OCI-LY1 (cell line): ENCODE data around the gene SUGCT.

Experiments used
- H2AFZ ChIP-seq: fragments of 200-600 bp; sonication (generic), shearing (Covaris generic); 2 replicates; pipeline ENCODE4 v1.6.0; 2014; ENCODE audit warnings: antibody characterized with exemption, mild to moderate bottlenecking, low read length
- H3F3A ChIP-seq: fragments of 200-600 bp; sonication (generic), shearing (Covaris generic); 2 replicates; pipeline ENCODE4 v1.6.0; 2014; ENCODE audit warnings: mild to moderate bottlenecking, antibody characterized with exemption, low read length, moderate library complexity; ENCODE audit not compliant: insufficient read depth
- H3K27ac ChIP-seq: fragments of 200-600 bp; sonication (generic); 2 replicates; pipeline ENCODE4 v1.5.1; 2014; ENCODE audit warnings: low read length, mixed run types, mild to moderate bottlenecking, low read depth; ENCODE audit not compliant: poor library complexity, severe bottlenecking
- H3K27me3 ChIP-seq: fragments of 200-600 bp; sonication (generic); 2 replicates; pipeline ENCODE4 v1.6.0; 2014; ENCODE audit warnings: antibody characterized with exemption, mild to moderate bottlenecking, low read length, moderate library complexity; ENCODE audit not compliant: insufficient read depth
- H3K36me3 ChIP-seq: fragments of 200-600 bp; sonication (generic); 2 replicates; pipeline ENCODE4 v1.6.1; 2014; ENCODE audit warnings: mild to moderate bottlenecking, antibody characterized with exemption, low read length, moderate library complexity, mixed read lengths; ENCODE audit not compliant: insufficient read depth
- H3K4me1 ChIP-seq: fragments of 200-600 bp; sonication (generic); 2 replicates; pipeline ENCODE4 v1.5.1; 2014; ENCODE audit warnings: mild to moderate bottlenecking, low read length, moderate library complexity; ENCODE audit not compliant: insufficient read depth, severe bottlenecking
- H3K4me2 ChIP-seq: fragments of 200-600 bp; sonication (generic), shearing (Covaris generic); 2 replicates; pipeline ENCODE4 v1.6.1; 2014; ENCODE audit warnings: low read length
- H3K4me3 ChIP-seq: fragments of 200-600 bp; sonication (generic); 2 replicates; pipeline ENCODE4 v1.5.1; 2014; ENCODE audit warnings: low read length, low read depth, mild to moderate bottlenecking, mixed read lengths; ENCODE audit not compliant: poor library complexity, severe bottlenecking
- H3K79me2 ChIP-seq: fragments of 200-600 bp; shearing (Covaris generic); 2 replicates; pipeline ENCODE4 v1.6.1; 2016; ENCODE audit warnings: mixed run types, low read length, mixed read lengths; ENCODE audit not compliant: insufficient read depth
- H3K9ac ChIP-seq: fragments of 200-600 bp; sonication (generic), shearing (Covaris generic); 2 replicates; pipeline ENCODE4 v1.6.1; 2014; ENCODE audit warnings: mild to moderate bottlenecking, low read length, mixed read lengths
- H3K9me2 ChIP-seq: fragments of 200-600 bp; sonication (generic), shearing (Covaris generic); 2 replicates; pipeline ENCODE4 v1.6.1; 2014; ENCODE audit warnings: low read depth, mild to moderate bottlenecking, low read length, mixed read lengths
- H3K9me3 ChIP-seq: fragments of 200-600 bp; shearing (Covaris generic); 2 replicates; pipeline ENCODE4 v1.6.1; 2014; ENCODE audit warnings: low read length, mixed read lengths
- H4K20me1 ChIP-seq: fragments of 200-600 bp; sonication (generic), shearing (Covaris generic); 2 replicates; pipeline ENCODE4 v1.6.0; 2016; ENCODE audit warnings: mild to moderate bottlenecking, low read length; ENCODE audit not compliant: insufficient read depth
- CTCF ChIP-seq: fragments of 200-600 bp; sonication (generic), shearing (Covaris generic); IDR thresholded peaks from 2 replicates; pipeline ENCODE4 v1.5.1; 2017; ENCODE audit warnings: mild to moderate bottlenecking, antibody characterized with exemption, low read length, moderate library complexity, mixed read lengths
- EZH2 ChIP-seq: fragments of 200-600 bp; sonication (generic), shearing (Covaris generic); IDR thresholded peaks from 2 replicates; pipeline ENCODE4 v1.8.0; 2017; ENCODE audit warnings: borderline replicate concordance, mixed run types, mild to moderate bottlenecking, antibody characterized with exemption, low read length, moderate library complexity, mixed read lengths

Gene SUGCT

GRCh38 chr7:40698214-40698920 is 563.6 kb downstream of the SUGCT start:
- Histone ChIP-seq H3K79me2 (no peaks in the 10 kb centered on the region), H3K4me2 (no peak overlapping the region), H3K36me3 (no peaks in the 10 kb centered on the region), H2AFZ (no peak overlapping the region), H4K20me1 (no peaks in the 10 kb centered on the region), H3K4me3 (no peak overlapping the region), H3F3A (no peaks in the 10 kb centered on the region), H3K9me2 (no peaks in the 10 kb centered on the region), H3K27ac (no peak overlapping the region), H3K9me3 (no peaks in the 10 kb centered on the region), H3K4me1 (no peaks in the 10 kb centered on the region), H3K9ac (no peak overlapping the region), H3K27me3 (no peaks in the 10 kb centered on the region)
- no peak for TF ChIP-seq EZH2
- TF ChIP-seq CTCF: no peak

GRCh38 chr7:40698921-40699260 is 564.1 kb downstream of the SUGCT start:
- Histone ChIP-seq H3K9me2 (no peaks in the 10 kb centered on the region), H3F3A (no peaks in the 10 kb centered on the region), H3K36me3 (no peaks in the 10 kb centered on the region), H3K9ac (no peak overlapping the region), H2AFZ (no peak overlapping the region), H3K27ac (no peak overlapping the region), H3K27me3 (no peaks in the 10 kb centered on the region), H3K9me3 (no peaks in the 10 kb centered on the region), H3K79me2 (no peaks in the 10 kb centered on the region), H3K4me3 (no peak overlapping the region), H3K4me2 (no peak overlapping the region), H3K4me1 (no peaks in the 10 kb centered on the region), H4K20me1 (no peaks in the 10 kb centered on the region)
- TF ChIP-seq CTCF (no peak), EZH2 (no peak)

GRCh38 chr7:40700653-40701421 is 566.0 kb downstream of the SUGCT start:
- Histone ChIP-seq H3K4me3 (no peak overlapping the region), H3K4me2 (no peak overlapping the region), H3F3A (no peaks in the 10 kb centered on the region), H3K36me3 (no peaks in the 10 kb centered on the region), H4K20me1 (no peaks in the 10 kb centered on the region), H3K27me3 (no peaks in the 10 kb centered on the region), H2AFZ (no peak overlapping the region), H3K9me2 (no peaks in the 10 kb centered on the region), H3K27ac (no peak overlapping the region), H3K9ac (no peak overlapping the region), H3K4me1 (no peaks in the 10 kb centered on the region), H3K9me3 (no peaks in the 10 kb centered on the region), H3K79me2 (no peaks in the 10 kb centered on the region)
- TF ChIP-seq CTCF (no peak; the same call in 1 of the 2 replicates), EZH2 (no peak)
